ENCODE measurements around the gene PLEKHM1.
A peak's percentile ranks its signal among the peaks of the same experiment; 100 is the strongest.

Gene PLEKHM1

DNA sequence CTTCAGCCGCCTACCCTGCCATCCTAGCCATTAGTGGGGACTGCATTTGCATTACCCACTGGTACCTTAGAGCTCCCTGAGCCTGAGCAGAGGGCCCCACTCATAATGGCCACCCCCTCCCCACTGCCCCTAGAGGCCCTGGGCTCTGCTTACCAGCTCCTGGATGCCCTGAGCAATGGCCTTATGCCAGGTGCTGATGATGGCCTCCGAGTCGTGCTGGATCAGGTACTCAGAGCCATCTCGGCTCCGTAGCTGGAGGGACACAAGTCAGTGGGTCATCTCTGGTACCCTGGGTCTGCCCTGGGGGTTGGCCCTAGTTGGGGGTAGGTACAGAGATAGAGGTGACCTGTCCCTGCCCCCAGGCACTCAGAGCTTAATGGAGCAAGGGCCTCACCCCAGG is 92.7 kb downstream of the PLEKHM1 start:
- DNase-seq: no peak

DNA sequence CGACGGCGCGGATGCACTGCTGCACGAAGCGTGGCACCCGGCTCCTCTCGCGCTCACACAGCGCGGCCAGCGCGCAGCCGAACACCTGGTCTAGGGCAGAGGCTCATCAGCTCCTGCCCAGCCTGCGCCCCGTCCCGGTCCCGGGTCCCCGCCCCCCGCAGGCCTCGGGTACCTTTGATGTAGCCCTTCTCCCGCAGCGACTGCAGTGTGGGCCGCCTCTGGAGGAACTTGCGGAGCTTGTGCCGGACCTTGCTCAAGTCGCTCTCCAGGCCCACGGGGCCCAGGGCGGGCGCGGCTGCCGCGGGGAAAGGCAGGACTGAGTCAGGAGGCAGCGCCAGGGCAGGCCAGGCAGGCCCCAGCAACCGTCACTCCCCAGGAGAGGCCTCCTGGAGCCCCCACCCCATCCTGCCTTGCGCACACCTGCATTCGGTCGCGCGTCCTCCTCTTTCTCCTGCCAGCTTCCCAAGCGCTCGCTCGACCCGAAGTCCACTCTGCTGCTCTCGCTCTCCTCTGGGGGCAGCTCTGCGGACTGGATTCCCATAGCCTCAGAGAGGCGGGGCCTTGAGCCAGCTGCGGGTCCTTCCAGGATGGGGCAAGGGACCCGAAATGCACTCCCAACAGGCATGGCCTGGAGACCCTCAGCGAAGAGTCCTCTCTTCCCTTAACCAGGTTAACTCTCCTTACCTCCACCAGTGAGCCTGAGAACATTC is 93.9 kb downstream of the PLEKHM1 start:
- no peak for DNase-seq

DNA sequence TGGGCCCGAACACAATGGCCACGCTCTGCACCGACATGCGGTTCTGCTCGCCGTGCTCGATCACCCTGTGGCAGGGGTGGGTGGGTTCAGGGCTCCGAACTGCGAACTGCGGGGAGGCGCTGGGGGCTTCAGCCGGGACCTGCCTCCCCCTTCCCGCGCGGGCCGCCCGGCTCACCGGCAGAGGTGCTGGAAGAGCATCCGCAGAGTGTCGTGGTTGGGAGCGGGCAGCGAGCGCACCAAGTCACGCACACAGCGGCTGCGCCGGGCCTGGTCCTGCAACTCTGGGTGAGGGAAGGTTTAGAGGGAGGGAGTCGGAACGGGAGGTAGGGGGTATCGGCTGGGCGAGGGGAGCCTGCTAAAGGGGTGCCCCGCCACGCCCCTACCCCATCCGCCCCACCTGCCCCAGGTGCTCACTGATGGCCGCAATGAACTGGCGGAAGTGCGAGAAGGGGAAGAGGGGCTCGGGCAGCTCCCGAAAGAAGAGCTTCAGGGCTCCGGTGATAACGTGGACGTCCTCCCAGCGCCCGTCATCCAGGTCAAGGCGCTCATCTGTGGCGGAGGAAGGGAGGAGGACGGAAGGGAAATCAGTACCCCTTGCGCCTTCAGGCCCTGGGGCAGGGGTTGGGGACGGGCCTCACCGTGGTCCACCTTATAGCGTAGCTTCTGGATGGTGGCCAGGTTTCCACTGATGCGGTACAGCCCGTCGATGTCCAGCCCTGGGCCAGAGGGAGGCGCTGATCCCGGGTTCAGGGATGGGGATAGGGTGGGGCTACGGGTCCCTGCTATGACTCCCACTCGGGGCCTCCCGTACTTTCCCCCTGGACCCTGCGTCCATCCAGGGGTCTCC is 94.7 kb downstream of the PLEKHM1 start:
- DNase-seq: no peak

DNA sequence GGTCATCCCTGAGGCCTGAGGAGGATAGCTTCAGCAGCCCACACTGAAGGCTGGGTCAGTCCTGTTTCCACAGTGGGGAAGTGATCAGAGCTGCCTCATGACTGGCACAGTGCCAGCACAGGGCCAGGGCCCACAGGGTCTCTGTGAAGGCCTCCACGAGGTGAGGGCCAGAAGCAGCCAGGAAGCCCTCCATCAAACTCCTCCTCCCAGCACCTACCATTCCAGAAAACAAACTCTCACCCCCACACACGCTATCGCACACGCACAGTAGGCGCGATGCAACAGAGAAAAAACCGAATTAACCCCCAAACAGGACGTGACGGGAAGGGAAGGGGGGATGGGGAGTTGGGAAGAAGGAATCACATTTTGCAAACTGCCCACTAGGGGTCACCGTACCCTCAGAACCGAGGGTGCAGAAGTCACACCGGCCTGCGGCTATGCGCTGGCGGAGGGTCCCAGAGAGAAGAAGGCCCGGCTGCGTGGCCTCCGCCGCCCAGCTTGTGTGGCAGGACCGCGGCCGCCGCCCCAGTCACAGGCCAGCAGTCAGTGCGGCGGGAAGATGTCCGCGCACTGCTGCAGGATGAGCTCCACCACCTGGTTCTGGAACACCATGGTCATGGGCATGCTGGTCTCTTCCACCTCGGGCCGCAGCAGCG is 95.5 kb downstream of the PLEKHM1 start:
- DNase-seq: peak; percentile 91

DNA sequence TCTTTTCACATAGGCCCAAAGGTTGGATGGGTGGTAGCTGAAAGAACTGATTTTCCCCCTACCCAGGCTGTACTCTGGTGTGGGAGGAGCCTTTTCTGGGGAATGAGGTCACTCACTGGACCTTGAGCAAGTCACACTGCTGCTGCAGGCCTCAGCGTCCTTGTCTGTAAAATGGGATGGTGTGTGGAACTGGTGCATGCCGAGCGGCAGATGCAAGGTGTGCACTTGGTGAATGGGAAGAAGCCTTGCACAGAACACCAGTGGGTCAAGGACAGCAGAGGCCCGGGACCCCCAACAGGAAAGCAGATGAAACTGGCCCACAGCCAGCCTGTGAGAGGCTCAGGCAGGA is 96.0 kb downstream of the PLEKHM1 start:
- no peak for DNase-seq

DNA sequence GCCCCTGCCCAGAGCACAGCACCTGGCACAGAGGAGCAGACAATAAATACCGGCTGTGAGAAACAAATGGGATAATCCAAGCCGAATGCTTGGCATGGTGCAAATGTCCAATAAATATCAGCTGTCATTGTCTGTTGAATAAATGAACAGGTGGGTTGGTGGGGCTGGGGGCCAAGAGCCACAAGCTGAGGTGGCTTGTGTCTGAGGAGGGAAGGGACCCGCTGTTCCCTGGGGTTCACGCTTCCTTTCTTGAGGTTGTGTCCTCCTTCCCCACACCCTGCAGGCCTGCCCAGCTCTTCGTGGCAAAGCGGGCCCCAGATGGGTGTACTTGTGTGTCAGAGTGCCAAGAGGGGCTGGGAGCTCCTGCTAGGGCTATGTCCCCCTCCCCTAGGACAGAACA is 96.4 kb downstream of the PLEKHM1 start:
- no peak for DNase-seq

DNA sequence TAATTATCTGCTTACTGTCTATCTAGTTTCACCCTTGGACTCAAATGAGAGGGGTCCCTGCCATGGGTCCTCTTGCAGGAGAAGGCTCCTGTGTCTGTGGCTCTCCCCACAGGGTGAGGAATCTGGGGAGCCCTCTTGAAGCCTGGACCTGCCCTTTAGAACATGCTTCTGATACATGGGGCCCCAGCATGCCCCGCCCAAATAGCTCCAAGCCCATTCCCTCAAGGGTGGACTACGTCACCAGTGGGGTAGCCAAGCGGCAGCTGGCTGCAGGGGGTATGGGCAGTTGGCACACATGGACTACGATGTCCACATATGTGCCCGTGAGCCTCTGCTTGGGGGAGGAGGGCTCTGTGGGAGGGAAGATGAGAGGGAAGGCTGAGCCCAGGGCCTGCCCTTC is 97.1 kb downstream of the PLEKHM1 start:
- DNase-seq: no peak

DNA sequence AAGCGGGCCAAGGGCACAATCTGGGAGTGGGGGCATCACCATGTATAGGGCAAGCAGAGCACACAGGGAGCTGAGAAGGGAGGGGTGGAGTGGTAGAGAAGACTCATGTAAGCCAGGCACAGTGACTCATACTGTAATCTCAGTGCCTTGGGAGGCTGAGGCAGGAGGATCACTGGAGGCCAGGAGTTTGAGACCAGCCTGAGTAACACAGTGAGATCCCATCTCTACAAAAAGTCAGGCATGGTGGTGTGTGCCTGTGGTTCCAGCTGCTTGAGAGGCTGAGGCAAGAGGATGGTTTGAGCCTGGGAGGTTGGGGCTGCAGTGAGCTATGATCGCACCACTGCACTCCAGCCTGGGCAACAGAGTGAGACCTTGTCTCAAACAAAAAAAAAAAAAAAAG is 98.6 kb downstream of the PLEKHM1 start:
- DNase-seq: no peak

DNA sequence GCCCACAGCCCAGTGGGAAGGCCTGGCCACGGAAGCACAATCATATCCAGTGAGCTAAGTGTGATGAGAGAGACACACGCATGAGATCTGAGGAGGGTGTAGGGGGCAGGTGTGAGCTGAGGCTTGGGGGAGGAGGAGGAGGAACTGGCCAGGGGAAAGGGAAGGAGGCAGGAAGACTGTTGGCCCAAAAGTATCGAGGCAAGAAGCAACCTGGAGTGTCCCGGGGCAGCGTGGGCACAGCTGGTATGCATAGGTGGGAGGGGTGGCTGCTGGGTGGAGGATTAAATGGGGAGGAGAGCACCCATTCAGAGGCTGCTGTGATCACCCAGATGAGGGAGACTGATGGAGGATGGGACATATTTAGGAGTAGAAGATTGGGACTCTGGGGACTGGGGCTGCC is 99.2 kb downstream of the PLEKHM1 start:
- no peak for DNase-seq

DNA sequence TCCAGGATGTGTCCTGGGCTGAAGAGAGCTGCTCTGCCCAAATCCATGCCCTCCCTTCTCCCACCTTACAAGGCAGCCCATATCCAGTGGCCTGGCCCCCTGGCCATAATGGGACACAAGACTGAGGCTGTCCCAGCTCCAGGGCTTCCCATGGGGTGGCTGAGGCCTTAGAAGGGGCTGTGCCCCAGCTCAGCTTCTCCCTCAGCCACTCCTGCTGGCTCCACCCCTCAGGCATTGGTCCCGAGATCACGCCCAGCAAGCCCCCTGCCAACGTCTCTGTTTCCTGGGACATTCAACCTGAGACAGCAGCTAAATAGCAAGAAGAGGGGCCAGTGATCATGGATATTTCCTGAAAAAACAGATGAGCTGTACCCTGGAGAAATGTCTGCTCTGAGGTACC is 101.2 kb downstream of the PLEKHM1 start:
- DNase-seq: no peak

DNA sequence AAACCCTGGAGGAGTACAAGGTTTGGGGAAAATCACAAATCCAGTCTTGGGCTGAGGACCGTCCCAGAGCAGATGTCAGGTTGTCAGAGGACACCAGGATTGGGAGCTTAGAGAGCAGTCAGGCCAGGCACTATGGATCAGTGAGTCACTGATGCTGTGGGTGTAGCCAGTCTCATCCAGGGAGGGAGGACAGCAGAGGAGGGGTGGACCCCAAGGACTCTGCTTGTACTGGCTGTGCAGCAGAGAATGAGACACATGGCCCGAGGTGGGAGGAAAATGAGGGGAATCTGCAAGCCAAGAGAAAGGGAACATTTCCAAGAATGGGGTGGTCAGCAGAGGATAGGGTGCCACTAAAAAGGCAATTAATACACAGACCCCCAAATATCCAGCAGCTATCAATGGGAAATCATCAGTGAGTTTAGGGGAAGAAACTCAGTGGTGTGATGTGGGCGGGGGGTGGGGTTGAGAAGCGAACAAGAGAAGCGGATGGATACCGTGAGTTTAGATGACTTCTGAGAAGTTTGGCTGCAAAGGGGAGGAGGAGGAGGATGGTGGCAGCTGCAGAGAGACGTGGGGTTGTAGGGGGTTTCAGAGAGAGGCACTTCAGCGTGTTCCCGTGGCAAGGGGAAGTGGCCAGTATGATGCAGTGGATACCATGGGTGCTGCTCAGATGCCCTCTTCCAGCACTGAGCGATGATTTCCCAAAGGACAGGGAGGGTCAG is 101.8 kb downstream of the PLEKHM1 start:
- peak; percentile 43 for DNase-seq

DNA sequence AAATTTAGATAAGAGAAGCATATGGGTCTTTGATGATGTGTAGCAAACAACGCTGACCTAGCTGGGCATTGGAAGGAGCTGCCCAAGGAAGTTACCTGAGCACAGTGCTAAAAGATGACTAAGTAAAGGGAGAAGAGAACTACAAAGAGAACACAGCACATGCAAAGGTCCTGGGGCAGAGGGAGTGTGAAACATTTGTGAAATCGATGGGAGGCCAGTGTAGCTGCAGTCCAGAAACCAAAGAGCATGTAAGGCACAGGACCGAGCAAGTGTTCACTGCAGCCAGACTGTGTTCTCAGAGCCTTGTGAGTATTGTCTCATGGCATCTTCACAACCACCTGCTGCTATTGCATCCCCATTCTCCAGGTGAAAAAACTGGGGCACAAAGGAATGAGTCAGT is 102.8 kb downstream of the PLEKHM1 start:
- no peak for DNase-seq

DNA sequence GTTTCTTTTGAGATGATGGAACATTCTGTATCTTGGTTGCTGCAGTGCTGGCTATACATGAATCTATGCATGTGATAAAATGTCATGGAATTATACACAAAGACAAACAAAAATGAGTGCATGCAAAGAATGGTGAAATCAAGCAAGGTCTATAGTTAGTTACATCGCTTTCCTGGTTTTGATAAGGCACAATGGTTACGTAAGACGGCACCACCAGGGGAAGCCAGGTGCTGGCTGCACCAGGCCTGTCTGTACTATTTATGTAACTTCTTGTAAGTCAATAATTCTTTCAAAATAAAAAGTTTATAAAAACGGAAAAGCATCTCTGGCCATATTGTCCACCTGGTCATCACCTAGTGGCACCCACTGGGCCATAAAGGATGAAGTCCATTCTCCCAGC is 104.3 kb downstream of the PLEKHM1 start:
- no peak for DNase-seq
